HT-29 (cell line): ENCODE measurements around the gene XG. TPM values are rescaled to one million over a fixed set of nuclear protein-coding genes. Genes with fewer than 3 reads are reported as not detected.

Experiments
- DNase-seq: peaks from one replicate; pipeline ENCODE4 v3.0.0-alpha.2; 2015; ENCODE audit warnings: low spot score
- total RNA-seq: library from RNA; depleted of rRNA; stranded (reverse); fragments of >200 nt; shearing (Covaris generic); gene quantifications from 2 replicates; pipeline ENCODE4 v1.2.3, GENCODE V29; 2014

The XG gene
- total RNA-seq, 1 experiment from 2014 or later: not detected

GRCh38 chrX:2819345-2820135 is 67.7 kb downstream of the XG start:
- peak; percentile 33 for DNase-seq

DNA sequence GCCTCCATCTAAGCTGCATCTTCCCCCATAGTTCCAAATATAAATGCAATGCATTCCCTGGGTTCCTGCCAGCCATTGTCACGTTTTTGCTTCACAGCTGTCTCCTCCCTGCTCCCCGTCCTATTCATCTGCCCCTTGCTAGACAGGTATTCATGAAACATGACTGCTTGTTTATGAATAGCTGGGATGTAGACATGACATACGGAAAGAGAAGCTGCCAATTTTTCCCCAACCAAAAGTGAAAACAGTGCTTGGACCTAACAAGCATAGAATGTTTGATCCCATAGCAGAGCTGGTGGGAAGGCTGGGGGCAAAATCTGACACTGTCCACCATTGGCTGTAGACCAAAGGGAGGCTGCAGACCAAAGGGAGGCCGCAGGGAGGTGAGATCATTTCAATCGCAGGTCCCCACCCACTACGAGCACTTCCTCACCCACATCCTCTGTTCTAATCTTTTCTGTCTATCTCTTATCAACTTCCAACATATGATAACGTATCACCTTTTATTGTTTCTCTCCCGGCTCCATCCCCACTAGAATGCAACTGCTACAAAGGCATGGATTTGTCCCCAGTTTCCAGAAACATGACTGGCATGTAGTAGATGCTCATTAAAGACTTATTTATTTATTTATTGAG is 68.4 kb downstream of the XG start:
- DNase-seq: no peak

- no peak for DNase-seq
These were observed 72.1 kb downstream of the XG start for GRCh38 chrX:2823795-2824386.

- DNase-seq: no peak
These were observed 73.0 kb downstream of the XG start for GRCh38 chrX:2824886-2825285.

- DNase-seq: no peak
These were observed 76.6 kb downstream of the XG start, which contains the start of gene GYG2 for GRCh38 chrX:2828344-2828958. TSS of gene GYG2 (plus strand) at chrX:2828930. CDS start at chrX:2830189, 1,259 bp downstream.

GRCh38 chrX:2828959-2829411 is 77.1 kb downstream of the XG start:
- DNase-seq: no peak

DNA sequence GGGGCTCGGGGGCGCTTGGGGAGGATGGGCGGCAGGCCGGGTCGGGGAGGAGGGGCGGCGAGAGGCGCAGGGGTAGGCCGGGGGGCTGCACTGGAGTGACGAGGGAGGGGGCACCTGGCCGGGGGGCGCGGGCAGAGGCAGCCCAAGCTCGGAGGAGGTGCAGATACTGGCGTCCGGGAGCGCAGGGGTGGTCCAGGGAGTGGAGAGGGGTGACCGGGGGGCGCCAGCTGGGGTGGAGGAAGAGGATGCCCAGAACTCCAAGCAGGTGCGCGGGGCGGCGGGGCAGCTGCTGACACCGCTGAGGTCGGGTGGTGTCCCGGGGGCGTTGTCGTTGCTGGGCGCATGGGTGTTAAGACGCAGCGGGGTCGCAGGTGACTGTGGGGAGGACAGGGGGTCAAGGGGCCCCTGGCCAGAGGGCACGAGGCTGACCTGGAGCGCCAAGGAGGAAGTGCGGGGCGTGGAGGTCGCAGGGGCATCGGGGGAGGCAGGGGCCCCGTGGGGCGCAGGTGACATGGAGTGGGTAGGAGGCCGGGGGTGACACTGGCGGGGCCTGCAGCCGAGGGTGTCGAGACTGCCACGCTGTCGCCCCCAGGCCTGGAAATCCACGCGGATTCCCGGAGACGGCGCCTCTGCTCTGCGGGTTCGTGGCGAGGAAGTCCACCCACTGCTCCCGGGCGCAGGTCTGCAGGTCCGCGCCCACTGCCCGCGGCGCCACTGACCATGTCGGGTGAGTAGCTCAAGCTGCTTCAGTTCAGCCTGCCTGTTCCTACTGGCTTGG is 77.8 kb downstream of the XG start:
- DNase-seq: no peak

DNA sequence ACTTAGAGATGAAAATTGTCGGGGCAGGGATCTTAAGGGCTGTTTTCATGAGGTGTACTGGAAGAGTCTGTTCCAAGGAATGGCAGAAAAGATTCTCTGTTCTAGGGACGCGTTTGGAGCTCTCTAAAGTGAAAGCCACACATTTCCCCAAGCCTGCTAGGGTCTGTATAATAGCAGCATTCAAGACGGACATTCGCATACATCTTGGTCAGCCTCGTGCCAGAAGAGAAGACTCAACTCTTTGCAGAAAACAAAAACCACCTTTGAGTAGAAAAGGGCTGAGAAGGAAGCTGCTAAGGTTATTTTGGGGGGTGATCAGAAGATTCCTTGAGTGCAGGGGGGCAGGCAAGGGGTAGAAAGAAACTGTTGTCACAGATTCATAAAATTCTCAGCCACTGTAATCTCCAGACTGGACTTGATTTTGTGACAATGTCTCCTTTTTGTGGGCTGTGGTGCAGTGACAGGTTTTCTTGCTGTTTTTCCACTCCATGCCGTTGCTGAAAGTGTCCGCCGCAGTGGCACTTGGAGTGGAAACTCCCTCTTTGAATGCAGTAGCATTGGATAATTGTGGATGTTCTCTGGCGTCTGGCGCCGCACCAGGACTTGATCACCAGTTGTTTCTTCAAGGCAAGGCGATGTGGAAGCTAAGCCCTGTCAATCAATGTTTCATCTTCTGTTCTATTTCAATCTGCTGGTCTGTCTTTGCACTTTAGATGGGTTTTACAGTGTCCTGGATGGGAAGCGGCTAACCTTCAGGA is 79.8 kb downstream of the XG start:
- no peak for DNase-seq

DNA sequence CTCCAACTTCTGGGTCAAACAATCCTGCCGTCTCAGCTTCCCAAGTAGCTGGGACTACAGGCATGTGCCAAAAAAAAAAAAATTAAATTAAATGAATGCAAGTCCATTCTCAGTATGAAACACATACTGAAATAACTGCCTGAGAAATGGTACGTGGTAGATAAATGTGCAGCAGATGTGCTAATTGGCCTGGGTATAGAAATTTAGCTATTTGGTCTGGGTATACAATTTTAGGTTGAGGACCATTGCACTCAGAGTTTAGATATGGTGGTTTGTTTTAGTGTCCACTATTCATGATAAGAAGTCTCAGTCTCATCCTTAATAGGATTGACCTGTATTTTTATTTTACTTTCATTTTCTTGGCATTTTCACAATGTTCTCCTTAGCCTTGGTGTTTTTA is 86.1 kb downstream of the XG start:
- DNase-seq: no peak

DNA sequence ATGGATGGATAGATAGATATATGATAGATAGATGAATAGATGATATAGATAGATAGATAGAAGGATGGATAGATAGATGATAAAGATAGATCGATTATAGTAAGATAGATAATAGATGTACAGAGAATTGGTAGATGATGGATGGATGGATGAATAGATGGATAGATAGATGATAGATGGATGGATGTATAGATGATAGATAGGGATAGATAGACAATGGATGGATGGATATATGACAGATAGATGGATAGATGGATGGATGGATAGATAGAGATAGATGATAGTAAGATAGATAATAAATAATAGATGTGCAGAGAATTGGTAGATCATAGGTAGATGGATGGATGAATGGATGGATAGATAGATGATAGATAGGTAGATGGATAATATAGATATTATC is 89.1 kb downstream of the XG start:
- DNase-seq: no peak

GRCh38 chrX:2841537-2841936 is 89.7 kb downstream of the XG start:
- no peak for DNase-seq

- no peak for DNase-seq
These were observed 95.2 kb downstream of the XG start for GRCh38 chrX:2846992-2847391.

DNA sequence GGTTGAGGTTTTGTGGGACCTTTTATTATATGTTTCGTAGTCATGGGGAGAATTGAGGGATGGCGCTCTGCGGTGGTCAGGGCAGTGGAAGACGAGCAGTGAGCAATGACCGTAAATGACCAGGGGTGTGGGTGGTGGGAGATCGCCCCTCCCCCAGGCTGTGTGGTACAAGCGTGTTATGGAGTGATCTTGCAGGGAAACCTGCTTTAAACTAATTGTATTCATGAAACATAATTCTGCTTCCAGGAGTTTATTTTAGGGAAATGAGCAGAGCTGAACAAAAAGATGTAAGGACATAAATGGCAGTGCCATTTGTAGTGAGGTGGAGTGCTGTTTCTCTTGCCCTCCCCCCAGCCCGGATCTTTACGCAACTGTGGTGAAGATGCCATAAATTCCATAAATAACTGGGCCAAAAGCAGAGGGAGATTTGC is 97.0 kb downstream of the XG start:
- no peak for DNase-seq

DNA sequence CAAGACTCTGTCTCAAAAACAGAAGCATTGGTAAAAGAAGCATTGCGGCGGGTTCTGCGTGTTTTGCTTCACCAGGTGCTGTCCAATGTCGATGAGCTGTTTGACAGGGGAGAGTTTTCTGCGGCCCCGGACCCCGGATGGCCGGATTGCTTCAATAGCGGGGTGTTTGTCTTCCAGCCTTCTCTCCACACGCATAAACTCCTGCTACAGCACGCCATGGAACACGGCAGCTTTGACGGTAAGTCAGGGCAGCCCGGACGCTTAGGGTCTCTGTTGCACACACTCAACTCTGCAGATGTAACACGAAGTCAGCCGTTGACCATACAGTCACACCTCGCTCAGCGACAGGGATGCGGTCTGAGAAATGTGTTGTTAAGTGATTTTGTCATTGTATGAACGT is 103.1 kb downstream of the XG start:
- DNase-seq: no peak

- DNase-seq: no peak
These were observed 103.9 kb downstream of the XG start for GRCh38 chrX:2855761-2856160.

DNA sequence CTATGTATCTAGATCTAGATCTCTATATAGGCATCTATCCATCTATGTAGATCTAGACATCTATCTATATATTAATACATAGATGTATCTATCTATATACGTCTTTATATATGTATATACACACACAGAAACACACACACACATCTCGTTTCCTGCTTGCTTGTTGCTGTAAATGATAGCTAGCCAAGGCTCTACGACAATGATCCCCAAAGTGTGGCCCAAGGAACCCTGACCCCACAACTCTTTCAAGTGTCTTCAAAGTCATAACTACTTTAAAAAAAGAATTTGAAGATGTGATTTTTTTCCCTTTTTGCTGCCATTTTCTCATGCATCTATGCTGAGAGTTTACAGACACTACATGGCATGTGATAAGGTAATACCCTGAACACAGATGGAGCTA is 105.7 kb downstream of the XG start:
- DNase-seq: no peak

DNA sequence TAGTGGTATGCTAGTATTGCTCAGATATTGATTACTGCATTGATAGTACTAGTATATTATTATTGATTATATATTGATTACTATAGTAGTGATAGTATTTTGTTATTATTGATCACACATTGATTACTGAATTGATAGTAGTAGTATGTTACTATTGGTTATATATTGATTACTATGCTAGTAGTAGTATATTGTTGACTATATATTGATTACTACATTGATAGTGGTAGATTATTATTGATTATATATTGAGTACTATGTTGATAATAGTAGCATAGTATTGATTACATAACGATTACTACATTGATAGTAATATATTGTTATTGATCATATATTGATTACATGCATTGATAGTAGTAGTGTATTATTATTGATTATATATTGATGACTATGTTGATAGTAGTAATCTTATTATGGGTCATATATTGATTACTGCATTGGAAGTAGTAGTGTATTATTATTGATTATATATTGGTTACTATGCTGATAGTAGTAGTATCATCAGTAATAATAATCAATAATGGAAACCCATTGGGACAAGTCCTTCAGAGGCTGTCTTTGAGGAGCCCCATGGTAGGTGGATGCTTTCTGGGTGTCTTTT is 107.5 kb downstream of the XG start:
- DNase-seq: no peak

DNA sequence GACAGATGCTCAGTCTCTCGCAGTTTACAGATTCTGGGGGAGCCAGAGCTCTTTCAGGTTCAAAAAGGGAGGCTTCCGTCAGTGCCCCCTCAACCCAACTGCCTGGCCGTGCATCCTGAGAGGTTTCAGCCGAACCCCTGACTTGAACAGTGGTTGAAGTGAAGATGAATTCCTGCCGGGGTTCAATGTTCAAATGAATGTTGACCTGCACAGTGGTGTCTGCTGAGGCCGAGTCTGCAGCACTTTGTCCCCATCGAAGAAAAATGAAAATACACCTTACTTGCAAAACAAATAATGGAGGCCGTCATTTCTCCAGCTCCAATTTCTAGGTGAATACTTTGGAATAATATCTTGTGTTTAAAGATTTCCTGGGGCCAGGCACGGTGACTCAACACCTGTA is 110.6 kb downstream of the XG start:
- DNase-seq: no peak

DNA sequence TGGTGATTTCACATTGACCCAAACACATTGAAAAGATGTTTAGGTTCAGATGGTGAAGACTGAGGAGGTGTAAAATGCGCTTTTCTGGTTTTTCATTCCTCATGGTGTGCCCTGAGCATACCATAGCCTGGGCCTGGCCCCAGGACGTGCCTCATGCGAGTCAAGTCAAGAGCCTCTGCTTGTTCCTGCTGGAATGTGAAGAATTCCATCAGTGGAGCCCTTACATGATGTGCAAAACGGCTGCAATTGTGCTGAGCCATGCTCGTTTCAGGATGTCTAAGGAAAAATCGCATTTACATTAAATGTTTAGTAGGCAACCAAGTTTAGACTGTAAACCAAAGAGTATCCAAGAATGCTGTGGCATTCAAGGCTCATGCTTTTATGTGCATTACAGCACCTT is 111.8 kb downstream of the XG start:
- DNase-seq: no peak
